EH (cell line): ENCODE data around the gene CSMD2.

ENCODE experiments used
- DNase-seq: peaks from one replicate; pipeline ENCODE4 v3.0.0-alpha.2; 2015; ENCODE audit warnings: low read depth

Gene CSMD2

DNA sequence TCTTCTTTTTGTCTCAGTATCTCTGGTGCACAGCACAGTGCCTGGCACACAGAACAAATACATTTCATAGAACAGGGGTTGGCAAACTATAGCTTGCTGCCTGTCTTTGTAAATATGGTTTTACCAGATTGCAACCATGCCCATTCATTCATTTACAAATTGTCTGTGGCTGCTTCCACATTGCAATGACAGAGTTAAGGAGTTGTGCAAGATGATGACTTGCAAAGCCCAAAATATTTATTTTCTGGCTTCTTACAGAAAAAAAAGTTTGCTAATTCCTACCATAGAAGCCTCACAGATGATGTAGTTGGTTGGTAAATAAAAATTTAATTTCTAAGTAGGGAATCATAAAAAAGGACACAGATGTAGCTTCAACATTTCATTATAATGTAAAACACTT is 312.3 kb downstream of the CSMD2 start:
- DNase-seq, result peak; percentile 14

DNA sequence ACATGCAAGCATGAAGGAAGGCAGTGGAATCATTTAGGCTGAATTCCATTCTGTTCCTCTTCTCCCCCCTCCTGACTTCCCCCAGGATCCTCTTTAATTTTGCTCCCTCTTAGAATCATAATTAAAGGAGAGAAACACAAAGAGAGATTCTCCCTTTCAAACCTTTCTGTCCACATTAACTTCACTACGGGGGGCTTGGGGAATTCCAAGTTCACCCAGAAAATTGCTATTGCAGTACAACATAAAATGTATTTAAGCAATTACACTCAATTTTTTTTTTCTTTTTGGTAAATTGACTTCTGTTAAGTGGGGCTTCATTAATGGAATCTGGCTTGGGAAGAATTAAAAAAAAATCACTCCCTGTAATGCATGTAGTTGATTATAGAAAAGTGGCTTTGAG is 314.5 kb downstream of the CSMD2 start:
- no peak for DNase-seq

DNA sequence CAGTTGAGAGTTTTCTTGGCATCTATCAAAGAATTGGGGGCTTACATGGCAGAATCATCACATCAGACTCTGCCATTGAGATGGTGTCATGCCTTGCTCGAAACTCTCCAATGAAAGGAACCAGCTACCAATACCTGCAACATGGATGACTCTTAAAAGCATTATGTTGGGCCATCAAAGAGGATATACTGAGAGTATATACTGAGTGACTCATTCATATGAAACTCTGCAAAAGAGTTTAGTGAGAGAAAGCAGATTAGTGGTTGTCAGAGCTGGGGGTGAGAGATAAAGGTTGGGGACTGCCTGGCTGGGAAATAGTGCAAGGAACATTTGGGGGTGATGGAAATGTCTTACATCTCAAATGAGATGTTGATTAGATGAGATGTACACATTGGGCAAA is 315.8 kb downstream of the CSMD2 start:
- DNase-seq, result peak; percentile 13

DNA sequence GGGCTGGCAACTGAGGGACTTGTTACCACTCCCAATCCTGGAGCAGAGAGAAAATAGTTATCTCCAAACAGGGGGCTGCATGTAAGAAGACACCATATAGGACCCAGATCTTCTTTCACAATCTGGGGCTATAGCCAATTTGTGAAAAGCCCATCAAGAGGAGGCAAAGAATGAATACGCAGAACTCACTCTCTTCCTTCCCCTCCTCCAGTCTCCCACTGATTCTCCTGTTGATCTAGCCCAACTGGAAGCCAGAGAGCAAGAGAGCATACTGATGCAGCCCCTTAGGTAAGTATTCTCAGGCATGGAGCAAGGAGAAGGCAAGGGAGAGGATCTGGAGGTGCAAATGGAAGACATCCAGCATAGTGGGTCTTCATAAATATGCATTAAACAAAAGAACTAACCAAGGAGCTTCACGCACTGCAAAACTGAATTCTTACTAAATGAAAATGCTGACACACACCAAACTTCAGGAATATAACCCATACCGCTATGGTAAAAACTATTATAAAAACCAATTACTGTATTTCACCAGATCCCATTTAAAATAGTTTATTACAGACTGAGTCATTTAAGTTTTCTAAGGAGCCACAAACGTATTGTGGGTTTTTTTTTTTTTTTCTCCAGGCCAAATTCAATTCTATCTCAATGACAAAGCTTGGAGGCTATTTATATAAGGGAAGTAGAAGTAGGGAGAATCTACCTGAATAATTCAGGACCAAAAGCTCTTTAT is 316.7 kb downstream of the CSMD2 start:
- peak; percentile 38 for DNase-seq

DNA sequence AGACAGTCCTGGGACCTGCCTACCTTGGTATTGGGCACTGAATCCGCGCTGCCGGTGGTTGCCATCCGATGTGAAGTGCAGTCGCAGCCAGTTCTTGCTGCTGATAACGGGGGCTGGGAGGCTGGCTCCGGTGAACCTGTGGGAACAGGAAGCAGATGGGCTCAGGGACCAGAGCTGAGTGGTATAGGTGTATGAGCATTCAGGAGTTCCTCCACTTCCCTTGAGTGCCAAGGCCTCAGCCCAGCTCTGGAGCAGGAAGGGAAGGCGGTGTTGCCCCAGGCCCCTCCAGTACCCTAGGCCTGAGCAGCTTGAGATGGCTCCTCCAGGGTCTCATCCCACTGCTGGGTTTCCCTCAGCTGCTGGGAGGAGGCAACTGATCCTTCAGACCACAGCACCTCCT is 318.2 kb downstream of the CSMD2 start:
- no peak for DNase-seq

DNA sequence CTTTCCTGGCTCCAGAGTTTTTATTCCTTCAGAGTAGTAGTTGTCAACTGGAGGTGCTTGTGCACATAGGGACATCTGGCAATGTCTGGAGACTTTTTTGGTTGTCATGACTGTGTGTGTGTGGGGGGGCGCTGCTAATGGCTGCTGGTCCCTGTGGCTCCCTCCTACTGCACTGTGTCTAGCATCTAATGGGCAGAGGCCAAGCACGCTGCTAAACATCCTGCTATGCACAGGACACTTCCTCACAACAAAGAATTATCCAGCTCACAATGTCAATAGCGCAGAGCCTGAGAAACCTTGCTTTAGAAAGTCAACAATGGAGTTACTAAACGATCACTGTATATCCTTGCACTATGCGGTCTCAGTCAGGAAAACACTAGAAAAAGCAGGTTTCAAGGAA is 320.9 kb downstream of the CSMD2 start:
- DNase-seq, result no peak

DNA sequence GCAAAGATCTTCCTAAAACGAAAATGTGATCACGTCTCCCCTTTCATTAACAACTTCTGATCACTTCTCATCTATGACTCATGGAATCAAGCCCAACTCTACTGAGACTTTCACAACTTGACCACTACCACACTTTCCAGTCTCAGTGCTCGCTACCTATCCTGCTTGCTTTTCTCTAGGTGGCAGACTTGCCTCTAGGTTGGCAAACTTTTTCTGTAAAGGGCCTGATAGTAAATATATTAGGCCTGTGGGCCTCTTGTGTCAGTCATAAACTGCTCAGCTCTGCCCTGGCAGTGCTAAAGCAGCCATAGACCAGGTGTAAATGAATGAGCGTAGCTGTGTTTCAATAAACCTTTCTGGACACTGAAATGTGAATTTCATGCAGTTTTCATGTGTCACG is 322.7 kb downstream of the CSMD2 start:
- no peak for DNase-seq

DNA sequence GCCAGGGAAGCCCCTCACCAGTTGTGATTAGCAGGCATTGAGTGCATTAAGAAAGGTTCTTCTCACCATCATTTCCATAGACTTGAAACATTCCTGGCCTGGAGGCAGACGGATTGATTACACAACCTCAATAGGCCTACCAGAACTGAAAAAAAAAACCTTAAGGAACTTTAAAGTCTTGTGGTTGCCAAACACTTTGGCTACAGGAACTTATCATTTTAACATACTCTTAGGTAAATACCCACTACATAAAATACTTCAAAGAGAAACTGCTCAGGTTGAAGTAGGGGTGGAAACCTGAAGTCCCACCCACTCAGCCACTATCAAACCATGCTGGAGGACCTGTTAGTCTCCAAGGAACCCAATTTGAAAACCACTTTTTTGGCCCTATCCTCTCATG is 323.5 kb downstream of the CSMD2 start:
- DNase-seq, result no peak

DNA sequence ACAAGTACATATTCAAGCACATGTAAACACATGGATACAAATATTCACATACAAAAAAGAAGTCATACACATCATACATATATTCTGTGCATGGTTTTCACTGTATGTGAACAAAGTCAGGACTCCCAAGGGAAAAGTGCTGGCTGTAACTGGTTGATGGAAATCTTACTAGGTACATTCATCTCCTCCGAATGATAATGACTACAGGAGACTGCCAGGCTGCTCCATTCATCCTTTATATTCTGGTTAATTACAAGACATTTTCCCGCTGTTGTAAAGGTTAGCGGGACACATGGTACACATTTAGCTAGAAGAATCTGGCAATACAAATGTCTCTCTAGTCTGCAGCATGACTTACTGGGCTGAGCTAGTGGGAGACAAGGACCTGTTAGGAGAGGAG is 327.4 kb downstream of the CSMD2 start:
- DNase-seq, result no peak

DNA sequence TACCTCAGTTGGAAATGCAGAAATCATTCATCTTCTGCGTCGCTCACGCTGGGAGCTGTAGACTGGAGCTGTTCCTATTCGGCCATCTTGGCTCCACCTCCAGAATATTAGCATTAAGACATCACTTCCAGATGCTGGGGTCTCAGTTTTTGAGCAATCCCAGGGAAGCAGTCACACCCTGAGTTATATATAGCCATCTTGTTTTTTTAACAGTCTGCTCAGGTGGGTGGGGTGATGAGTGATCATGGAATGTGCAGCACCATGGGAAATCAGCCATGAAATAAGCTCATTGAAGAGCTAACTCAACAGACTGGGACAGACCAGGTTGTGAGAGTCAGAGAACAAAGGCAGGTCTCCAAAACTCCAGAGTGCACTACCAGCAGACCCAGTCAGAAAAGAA is 328.1 kb downstream of the CSMD2 start:
- no peak for DNase-seq

DNA sequence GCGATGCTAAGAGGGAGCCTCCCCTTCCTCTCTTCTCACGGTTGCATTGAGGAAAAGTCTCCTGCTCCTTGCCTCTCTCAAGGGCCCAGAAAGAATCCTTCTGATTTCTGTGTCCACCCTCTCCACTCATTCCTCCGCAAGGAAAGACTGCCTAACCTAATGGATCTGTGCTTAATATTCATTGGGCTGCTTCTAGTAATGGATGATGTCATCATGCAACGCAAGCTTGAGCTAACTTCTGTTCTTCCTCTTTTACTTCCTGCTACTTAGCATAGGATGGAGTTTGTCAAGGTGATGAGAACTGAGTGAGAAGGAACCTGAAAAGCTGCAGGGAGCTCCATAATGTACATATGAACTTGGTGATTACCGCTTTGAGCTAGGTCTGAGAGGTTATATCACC is 336.4 kb downstream of the CSMD2 start:
- no peak for DNase-seq

DNA sequence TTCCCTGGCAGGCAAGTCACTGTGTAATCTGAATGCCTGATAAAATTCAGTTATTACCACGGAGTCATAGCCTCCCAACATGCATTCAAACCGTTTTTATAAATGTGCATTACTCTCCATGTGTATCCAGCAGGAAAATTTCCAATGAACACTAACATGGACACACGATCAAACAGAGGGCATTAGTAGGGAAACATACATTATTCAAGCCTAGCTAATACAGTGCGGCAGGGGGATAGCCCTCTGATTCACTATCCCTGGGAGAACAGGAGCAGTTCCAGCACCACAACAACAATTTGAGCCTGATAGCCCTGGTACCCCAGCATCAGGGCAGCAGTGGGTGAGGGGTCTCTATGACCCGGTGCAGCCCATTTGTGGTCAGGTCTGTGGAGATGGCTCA is 337.0 kb downstream of the CSMD2 start:
- no peak for DNase-seq

DNA sequence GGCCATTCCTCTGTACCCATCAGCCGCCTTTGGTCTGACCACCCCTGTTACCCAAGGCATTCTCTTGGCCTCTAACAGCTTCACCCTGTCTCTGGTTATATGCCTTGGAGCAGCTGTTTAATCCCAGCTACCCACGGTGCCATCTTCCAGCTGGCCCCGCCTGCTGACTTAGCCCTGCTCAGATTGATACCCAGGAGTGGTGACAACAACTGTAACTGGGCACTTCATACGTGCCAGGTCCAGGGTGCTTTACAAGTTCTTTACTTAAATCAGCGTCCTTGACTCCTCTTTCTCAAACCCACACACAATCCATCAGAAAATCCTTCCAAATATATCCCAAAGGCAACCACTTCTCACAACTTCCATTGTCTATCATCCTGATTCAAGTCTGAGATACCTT is 338.3 kb downstream of the CSMD2 start:
- no peak for DNase-seq

DNA sequence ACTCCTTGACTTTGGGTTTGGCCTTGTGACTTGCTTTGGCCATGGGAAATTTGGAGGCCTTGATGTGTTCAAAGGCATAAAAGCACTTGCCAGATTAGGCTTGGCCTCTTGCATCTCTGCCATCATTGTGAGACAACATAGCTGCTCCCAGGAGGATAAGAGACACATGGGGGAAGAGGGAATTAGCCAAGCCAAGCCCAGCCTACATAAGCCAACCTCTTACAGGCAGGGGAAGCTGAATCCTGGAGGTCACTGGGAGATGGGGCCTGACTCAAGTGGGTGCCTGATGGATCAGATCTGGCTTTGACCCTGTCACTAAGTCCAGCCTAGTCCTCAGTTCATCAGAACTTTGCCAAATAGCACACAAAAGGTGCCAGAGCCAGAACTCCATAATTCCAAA is 338.7 kb downstream of the CSMD2 start:
- DNase-seq, result no peak

DNA sequence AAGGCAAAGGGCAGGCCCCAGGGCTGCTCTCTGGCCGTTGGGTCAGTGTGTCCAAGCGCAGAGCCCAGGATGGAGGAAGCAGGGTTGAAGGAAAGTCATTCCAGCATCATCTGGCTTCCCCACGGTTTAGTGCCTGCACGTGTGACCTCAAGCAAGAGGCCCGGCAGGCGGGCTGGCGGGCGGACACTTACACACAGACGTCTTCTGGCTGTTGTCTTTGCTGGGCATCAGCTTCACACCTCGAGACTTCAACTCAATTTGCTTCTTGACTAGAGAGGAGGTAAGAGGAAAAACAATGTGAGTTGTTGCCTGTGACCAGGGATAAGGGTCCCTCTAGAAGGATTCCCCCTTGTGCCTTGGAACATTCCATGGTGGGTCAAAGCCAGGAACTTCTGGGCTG is 339.5 kb downstream of the CSMD2 start:
- no peak for DNase-seq

DNA sequence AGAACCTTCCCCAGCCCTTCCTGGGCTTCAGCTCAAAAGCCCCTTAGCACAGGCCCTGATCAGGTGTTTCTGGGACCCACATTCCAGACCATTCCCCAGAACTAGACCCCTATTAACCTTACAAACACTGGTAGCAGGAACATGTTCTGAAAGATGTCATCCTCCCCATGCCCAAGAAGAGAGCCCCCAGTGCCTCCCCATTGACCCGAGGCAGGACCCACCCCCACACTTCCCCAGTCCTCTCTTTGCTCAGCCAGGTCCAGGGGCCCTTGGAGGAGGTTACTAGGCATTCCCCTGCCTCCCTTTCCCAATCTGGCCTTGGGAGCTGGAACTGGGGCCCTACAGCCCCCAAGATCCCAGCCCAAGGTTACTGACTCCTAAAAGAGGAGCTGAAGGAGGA is 340.1 kb downstream of the CSMD2 start:
- no peak for DNase-seq

DNA sequence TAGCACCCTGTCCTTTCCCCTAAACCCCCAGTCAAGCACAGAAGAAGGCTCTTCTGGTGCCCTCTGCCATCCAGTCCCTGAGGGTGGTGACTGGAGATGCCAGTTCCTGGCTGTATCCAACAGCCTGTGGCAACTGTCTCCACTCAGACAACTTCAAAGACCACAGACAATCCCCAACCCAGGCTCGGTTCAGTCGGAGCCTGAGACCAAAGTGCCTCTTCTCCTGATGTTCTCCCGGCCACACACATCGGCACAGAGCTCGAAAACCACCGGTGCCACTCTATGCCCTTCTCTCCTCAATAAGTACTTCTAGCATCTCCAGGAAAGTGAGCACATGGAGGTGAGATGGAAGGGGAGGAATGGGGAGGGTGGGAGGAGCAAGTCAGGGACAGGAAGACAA is 340.7 kb downstream of the CSMD2 start:
- DNase-seq, result no peak

DNA sequence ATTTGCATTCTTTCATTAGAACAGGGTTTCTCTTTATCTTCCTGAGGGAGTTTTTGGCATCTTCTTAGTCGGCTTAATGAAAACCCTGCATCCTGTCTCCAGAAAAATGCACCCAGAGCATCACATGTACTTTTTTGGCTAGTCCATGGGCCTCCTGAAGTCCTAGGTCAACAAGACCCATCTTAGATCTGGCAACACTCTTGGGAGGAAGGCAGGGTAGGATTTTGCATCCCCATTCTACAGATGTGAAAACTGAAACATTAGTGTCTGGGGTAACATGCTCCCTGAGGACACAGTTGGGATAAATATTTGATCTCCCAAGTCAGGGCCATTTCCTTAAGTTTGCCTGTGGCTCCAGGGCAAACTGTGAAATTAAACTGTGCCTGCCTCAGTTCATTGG is 341.2 kb downstream of the CSMD2 start:
- no peak for DNase-seq

DNA sequence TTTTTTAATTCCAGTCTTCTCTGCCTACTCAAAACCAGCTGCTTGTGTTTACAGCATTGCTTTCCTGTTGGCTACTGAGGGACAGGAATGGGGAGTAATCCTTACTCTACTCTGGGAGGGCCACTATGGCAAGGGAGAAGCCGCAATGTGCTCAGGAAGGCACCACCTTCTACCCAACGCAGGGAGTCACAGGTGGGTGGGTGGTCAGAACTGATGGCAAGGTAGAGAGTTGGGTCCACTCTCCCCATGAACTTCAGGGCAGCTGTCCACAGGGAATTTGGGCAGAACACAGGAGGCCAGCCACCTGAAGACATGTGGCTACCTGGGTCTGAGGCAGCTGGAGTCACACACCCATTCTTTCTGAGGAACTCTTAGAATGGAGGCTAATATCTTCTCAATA is 341.6 kb downstream of the CSMD2 start:
- no peak for DNase-seq

DNA sequence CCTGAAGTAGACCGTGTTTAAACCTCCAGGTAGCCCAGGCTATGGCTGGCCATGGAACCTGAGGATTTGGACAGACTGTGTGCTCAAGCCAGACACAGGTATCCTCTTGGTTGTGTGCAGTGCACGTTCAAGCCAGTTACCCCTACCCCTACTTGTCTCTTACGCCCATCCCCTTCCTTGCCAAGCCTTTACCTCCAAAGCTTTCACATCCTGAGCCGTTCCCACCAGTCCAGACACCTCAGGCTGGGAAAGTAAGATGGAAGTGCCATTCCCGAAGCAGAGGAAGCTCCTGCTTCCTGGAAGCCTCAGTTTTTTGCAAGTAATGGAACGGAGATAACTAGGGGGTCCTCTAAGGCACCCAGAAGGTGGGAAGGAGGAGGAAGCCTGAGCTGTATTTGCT is 342.6 kb downstream of the CSMD2 start:
- no peak for DNase-seq

DNA sequence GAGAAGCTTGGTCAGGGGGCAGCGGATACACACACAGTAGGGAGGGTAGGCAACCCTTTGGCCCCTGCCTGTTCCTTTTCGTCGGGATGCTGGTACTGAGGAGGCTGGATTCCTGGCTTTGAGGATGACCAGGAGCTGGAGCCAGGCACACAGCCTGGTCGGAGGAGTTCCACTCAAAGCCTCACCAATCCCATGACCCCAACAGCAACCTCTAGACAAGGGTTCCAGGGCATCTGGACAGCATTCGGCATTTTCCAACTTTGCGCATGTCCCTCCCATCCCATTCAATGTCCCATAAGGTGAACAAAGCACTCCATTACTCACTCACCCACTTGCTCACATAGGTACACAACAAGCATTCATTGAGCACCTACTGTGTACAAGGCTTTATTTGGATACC is 343.7 kb downstream of the CSMD2 start:
- no peak for DNase-seq

DNA sequence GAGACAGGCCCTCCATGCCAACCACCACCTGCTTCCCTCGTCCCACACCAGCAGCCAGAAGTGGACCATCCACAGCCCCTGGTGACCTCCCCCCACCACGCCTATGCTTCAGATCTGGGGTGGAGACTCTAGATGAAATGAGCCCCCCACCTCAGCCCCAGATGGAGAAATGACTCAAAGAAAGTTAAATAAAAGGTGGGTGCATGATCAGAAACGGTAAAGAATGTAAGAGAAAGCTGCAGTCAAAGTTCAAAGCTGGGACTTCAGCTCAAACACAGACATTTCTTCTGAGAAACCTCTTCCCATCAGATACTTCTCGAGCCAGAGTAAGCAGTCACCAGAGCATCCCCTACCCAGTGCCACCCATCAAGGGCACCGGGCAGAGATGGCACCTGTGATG is 344.2 kb downstream of the CSMD2 start:
- DNase-seq, result no peak

DNA sequence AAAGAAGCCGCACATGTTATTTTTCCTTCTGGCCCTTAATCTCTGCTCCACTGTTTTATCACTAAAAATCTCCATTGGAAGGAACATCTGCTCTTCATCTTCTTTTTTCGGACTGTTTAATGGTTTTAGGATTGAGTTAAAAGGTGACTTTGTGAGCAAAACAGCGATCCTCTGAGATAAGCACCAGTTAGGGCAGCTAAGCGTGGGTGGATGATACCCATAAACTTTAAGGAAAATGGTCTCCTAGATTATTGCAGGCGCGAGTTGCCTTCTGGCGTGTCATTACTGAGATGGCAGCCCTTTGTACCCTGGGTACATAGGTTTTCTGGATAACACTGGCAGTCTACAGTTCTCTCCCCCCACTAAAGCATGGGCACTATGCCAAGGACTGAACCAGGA is 345.1 kb downstream of the CSMD2 start:
- no peak for DNase-seq

DNA sequence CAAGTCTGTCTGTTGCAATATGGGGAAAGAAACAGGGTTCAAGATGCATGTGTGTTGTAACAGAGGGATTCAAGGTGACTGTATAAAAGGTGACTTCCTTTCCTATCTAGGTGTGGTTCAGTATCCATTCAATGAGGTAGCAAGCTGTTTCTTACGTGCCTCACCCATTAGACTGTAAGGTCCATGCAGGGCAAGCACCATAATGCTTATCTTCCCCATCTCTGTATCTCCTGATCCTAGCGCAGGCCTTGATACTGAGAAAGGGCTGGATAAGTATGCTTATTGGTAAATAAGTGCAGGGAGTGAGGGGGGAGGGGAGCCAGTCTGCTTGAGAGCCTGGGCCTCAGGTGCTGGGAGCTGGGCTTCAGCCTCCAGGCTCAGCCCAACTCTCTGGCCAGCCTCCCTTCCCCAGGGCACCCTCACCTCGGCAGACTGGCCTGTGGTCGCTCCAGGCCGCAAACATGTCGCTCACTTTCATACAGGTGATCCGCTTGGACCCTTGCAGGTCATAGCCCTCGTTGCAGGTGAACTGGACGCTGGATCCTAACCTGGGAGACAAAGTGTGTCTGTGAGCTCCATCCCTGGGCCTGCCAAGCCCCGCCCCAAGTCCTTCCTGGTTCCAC is 345.6 kb downstream of the CSMD2 start:
- no peak for DNase-seq
